ENCODE data around the gene SELENOO.

Gene SELENOO

GRCh38 chr22:50171319-50171964 lies 29.4 kb upstream of the SELENOO start:
- DNase-seq (ENCODE audit: low read depth, low spot score): no peak

GRCh38 chr22:50171965-50172421 lies 28.8 kb upstream of the SELENOO start:
- DNase-seq (ENCODE audit: low read depth, low spot score): no peak

- DNase-seq (ENCODE audit: low read depth, low spot score): no peak
Observed at GRCh38 chr22:50173311-50173982, 27.4 kb upstream of the SELENOO start.

- DNase-seq (ENCODE audit: low read depth, low spot score): no peak
Observed at GRCh38 chr22:50173983-50174355, 26.8 kb upstream of the SELENOO start.

- no peak for DNase-seq (ENCODE audit: low read depth, low spot score)
Observed at GRCh38 chr22:50174382-50175190, 26.2 kb upstream of the SELENOO start.

- no peak for DNase-seq (ENCODE audit: low read depth, low spot score)
Observed at GRCh38 chr22:50175191-50175461, 25.7 kb upstream of the SELENOO start.

- peak; percentile 67 for DNase-seq (ENCODE audit: low read depth, low spot score)
Observed at GRCh38 chr22:50175921-50176849, 24.6 kb upstream of the SELENOO start.

- DNase-seq (ENCODE audit: low read depth, low spot score): no peak
Observed at GRCh38 chr22:50176850-50177536, 23.8 kb upstream of the SELENOO start.

- no peak for DNase-seq (ENCODE audit: low read depth, low spot score)
Observed at GRCh38 chr22:50177537-50178470, 23.0 kb upstream of the SELENOO start.

GRCh38 chr22:50178471-50178864 lies 22.3 kb upstream of the SELENOO start:
- DNase-seq (ENCODE audit: low read depth, low spot score): no peak

GRCh38 chr22:50178871-50179869 lies 21.6 kb upstream of the SELENOO start:
- no peak for DNase-seq (ENCODE audit: low read depth, low spot score)

- no peak for DNase-seq (ENCODE audit: low read depth, low spot score)
Observed at GRCh38 chr22:50179937-50180726, 20.7 kb upstream of the SELENOO start.

- no peak for DNase-seq (ENCODE audit: low read depth, low spot score)
Observed at GRCh38 chr22:50180727-50181521, 19.9 kb upstream of the SELENOO start.

GRCh38 chr22:50182176-50183081 lies 18.4 kb upstream of the SELENOO start:
- no peak for DNase-seq (ENCODE audit: low read depth, low spot score)

GRCh38 chr22:50183141-50183971 lies 17.5 kb upstream of the SELENOO start:
- no peak for DNase-seq (ENCODE audit: low read depth, low spot score)
